Stimulated activated CD4-positive, alpha-beta T cell treated with anti-CD3 and anti-CD28 coated beads, Interleukin-1b, Interleukin-23, amount 100 ng/mL, for 48 hours (primary cell): ENCODE results near the gene DKK3.

Experiments used
- DNase-seq: peaks from one replicate; pipeline ENCODE4 v3.0.0-alpha.2; 2020

DKK3 gene

DNA sequence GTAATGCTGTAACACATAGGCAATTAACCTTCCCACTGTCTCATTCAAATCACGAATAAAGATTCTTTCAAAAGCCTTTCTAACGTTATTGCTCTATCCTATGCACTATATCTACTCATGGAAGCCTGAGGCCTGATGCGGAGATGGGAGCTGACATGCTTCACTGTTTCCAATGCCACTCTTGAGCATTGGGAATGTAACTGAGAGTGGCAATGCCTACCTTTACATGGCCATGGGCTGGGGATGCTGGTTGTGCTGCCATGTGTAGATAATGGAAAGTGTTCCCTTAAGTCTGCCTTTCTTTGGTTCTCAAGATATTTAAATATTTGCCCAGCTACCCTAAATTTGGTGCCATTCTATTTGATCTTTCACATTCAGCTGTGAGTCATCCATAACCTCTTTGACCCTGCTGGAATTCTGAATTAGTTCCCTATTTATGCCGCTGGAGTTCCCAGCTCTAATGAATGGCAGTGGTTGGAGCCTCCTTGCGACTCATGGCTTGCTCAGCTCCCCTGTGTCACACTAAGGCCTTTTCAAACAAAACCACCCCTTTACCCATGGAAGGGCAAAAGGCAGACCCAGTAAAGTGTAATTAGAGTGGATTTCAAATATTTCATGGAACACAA, 21.4 kb upstream of the DKK3 start:
- DNase-seq: no peak

DNA sequence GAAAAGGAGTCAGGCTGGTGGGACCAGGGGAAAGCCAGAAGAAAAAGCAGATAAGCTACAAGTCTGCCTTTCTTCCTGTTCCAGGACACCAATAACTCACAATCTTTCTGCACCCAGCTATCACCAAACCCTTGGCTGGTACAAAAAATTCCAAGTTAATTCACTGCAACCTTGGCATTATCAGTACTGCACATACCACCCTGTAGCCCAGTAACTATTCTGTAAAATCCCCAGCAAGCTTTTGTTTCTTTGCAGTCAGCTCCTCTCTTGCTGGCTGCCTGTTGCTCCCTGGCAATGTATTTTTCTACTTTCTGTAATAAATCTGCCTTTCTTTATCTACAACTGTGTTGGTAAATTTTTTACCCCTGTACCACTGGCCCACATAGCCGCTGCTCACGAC, 20.7 kb upstream of the DKK3 start:
- no peak for DNase-seq

DNA sequence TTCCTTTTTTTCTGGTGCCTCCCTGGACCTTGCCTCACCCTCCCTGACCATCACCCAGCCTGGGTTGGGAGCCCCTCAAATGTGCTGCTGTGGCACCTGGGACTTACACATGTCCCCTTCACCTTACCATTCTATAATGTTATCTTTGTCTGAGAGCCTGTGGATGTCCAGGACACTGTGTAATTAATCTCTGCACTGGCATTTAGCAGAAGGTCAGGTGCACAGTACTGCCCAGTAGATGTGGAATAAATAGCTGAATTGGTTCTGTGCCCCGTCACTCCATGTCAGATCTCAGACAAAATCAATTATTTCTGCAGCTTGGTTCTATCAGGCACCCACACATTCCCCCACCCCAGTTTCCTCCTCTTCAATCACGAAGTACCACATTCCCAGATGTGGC, 19.9 kb upstream of the DKK3 start:
- DNase-seq: no peak

DNA sequence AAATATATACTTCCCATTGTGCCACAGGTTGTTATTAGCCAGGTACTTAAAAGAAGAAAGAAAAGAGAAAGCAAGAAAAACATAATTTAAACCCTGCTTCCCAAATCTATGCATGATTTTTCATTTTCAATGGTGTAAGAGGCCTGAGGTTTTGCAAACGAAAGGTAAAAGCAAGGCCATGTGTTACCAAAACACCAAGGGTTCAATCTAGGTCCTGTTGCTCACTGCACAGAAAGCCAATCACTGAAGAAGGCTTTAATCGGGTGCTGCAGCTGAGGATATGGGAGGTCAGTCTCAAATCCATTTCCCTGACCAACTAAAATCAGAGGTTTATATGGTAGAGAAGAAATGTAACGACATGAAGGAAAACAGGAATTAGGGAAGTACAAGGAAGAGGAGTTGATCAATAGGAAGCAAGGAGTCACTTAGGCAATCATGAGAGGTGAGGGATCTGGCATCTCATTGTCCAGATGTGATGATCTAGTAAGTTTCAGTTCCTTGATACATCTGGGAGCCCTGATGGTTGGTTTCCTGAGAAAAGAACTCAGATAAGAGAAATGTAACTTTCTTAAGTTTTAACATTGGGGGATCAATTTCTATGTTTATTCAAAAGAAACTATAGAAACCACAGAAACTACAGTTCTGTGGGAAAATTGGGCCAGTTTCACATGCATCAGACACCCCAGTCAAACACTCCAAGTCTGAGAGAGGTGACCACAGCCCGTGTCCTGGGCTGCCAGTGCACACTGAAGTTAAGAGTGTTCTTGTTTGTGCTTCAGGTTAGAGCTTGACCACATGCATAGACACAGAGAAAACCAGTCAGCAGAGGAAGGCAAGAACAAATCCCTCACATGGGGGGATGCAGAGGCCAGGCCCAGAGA, 18.1 kb upstream of the DKK3 start:
- no peak for DNase-seq

DNA sequence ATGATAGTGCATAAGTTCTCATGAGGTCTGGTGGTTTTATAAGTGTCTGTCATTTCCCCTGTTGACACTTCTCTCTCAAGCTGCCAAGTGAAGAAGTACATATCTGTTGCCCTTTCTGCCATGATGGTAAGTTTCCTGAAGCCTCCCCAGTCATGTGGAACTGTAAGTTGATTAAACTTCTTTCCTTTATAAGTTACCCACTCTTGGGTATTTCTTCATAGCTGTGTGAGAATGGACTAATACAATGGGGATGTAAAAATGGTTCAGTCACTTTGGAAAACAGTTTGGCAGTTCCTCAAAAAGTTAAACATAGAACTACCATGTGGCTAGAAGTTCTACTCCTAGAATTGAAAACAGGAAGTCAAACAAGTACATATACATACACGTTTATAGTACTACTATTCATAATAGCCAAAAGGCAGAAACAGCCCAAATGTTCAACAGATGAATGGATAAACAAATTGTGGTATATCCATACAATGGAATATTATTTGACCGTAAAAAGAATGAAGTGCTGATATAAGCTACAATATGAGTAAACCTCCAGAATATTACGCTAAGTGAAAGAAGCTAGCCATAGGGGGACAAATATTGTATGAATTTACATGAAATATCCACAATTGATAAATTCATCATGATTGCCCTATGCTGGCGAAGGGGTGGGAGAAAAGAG, 16.0 kb upstream of the DKK3 start:
- DNase-seq: no peak

DNA sequence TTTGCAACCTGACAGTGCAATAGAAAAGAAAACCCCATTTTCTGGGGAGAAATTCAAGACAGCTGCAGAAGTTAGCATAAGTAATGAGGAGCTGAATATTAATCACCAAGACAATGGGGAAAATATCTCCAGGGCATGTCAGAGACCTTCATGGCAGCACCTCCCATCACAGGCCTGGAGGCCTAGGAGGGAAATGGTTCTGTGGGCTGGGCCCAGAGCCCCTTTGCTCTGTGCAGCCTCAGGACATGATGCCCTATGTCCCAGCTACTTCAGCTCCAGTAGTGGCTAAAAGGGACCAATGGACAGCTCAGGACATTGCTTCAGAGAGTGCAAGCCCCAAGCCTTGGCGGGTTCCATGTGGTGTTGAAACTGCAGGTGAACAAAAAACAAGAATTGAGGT, 14.6 kb upstream of the DKK3 start:
- DNase-seq: no peak

DNA sequence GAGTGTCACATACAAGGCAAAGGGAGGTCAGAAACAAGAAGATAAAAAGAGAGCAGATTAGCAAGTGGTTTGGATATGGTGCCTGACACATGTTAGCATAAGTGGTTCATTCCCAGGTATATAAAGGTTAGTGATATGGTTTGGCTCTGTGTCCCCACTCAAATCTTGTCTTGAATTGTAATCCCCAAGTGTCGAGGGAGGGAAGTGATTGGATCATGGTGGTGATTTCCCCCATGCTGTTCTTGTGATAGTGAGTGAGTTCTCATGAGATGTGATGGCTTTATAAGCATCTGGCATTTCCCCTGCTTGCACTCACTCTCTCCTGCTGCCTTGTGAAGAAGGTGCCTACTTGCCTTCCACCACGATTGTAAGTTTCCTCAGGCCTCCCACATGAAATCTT, 12.1 kb upstream of the DKK3 start:
- no peak for DNase-seq

DNA sequence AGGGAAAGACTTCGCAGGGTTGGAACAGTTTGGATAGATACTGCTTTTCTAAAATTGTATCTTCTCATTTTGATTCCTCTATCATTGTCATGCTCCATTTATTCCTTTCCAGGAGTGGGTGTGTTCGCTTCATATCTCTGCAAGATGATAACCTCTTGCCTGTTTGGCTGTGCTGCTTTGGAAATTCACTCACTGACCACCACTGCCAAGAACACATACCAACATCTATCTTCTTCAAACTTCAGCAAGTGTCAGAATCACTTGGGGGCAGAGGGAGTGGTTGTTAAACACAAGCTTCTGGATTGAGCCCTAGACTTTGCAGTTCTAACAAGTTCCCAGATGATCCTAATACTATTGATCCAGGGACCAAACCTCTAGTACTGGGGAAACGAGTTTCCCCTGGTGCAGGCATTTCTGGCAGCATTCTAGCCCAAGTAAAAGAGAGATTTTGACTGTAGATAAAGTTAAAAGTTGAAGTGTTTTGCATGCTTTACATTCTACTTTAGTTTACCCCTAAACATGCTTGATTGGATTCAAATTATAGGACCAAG, 11.5 kb upstream of the DKK3 start:
- DNase-seq: no peak

DNA sequence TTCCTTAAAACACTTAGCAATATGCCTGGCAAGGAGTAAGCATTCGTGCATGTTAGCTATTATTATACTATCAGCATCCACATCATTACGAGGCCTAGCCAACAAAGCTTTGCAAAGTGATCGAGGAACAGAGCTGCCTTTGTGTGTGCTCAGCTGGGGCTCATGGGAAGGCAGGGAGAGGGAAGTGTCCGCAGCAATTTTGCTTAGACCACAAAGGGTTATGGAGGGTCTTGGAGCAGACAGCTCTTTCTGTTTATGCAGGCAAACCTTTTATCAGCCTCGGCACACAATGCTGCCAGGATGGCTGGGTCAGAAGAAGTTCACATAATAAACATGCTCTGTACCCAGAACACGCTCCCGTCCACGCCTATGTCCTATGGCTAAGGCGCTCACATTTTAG, 10.9 kb upstream of the DKK3 start:
- DNase-seq: no peak

DNA sequence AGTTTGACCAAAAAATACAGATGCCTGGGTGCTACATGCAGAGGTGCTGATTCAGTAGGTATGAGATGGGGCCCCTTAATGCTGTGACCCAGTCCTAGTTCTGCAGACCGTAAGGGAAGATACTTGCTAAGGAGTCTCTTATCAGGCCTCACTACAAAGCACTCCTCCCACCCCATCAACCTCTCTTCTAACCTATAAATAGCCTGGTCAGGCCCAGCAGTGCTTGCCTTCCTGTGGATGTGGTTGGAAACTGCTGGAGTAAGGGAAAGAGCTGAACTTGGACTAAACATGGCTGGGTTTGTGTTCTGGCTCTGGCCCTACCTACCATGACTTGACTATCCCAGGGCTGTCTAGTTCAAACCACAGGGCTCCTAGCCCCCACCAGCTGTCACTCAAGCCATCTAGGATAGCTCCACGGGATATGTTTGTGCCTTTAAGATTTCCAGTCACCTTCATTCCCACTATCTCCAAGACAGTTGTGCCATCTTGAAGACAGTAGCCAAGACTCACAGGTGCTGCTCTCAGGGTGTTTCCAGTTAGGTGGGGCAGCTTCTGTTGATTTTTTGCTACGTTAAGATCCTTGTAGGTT, 9.5 kb upstream of the DKK3 start:
- no peak for DNase-seq

DNA sequence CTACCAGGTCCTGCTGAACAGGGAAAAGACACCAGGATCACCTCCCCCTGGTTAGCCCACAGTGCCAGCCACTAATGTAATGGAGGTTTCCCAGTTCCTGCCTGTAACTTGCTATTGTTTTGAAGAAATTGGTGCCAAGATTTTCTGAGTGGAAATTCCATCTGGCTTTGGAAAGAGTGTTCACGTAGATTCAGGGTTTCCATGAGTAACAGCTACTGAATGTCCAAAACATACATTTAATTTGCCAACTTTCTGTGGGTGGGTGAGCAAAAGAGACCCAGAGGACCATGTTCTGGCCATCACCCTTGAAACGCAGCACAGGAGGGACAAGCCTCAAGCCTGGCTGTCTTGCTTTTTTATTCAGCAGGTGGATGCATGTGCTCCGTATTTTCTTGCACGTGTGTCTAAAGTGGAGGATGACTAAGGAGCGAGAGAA, 8.8 kb upstream of the DKK3 start:
- DNase-seq: no peak

DNA sequence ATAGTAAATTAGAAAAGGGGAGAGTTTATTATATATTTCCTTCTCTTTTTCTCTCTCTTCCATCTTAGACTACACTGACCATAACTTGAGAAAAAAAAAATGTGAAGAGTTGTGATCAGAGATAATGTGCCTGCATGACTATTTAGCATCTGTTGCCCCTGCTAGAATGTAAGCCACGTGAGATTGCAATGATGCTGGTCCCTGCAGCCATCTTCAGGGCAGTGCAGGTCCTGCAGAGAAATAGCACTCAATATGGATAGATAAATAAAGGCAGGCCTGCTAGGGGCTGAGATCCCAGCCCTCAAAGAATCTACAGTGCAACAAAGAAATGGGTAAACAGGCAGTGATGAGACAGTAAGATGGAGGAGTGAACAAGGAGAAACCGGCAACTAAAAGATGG, 7.8 kb upstream of the DKK3 start:
- no peak for DNase-seq

DNA sequence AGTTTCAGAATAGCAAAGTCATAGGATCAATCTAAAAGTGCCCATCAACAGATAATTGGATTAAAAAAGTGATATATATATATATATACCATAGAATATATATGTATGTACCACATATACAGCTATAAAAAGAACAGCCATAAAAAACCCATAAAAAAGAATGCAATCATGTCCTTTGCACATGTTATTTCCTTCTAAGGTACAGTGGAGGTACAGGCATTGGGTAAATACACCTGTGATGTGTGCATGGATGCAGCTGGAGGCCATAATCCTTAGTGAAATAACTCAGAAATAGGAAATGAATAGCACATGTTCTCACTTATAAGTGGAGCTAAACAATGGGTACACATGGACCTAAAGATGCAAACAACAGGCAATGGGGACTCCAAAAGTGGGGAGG, 7.1 kb upstream of the DKK3 start:
- DNase-seq: no peak

DNA sequence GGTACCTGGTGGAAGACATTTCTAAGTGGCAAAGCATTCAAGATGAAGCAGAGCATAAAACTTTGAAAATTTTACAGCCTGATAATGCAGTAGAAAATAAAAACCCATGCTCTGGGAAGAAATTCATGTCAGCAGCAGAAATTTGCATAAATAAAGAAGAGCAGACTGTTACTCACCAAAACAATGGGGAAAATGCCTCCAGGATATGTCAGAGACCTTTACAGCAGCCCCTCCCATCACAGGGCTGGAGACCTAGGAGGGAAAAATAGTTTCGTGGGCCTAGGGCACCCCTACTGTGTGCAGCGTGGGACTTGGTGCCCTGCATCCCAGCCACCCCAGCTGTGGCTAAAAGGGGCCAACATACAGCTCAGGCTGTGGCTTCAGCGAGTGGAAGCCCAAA, 5.4 kb upstream of the DKK3 start:
- no peak for DNase-seq

DNA sequence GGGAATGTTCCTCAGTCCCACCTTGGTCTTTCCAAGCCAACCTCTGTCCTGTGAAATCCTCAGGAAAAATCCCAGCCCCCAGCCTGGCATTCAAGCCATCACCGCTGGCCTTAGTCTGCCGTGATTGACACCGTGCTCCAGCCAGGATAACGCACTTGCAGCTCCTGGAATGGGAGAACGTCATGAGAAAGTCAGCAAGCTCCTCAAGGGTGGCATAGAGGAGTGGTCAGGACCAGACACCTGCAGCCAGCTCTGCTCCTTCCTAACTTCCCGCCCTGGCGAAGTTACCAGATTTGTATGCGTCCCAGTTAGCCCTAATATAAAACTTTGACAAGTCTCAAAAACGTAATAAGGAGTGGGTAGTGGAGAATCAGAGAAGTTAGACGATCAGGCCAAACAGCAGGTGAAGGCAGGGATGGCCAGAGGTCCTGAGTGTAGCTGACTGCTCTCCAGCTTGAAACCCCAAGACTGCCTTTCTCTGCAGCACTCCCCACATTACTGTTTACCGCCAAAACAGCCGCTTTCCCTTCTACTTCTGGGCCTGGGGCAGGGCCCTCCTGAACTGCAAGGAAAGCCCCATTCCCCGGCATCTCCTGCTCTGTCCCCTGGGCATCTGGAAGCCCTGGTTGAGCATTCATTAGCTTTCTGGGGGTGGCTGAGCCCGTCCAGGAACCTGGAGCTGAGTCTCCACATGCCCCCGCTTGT, 1.3 kb upstream of the DKK3 start:
- DNase-seq: no peak

DNA sequence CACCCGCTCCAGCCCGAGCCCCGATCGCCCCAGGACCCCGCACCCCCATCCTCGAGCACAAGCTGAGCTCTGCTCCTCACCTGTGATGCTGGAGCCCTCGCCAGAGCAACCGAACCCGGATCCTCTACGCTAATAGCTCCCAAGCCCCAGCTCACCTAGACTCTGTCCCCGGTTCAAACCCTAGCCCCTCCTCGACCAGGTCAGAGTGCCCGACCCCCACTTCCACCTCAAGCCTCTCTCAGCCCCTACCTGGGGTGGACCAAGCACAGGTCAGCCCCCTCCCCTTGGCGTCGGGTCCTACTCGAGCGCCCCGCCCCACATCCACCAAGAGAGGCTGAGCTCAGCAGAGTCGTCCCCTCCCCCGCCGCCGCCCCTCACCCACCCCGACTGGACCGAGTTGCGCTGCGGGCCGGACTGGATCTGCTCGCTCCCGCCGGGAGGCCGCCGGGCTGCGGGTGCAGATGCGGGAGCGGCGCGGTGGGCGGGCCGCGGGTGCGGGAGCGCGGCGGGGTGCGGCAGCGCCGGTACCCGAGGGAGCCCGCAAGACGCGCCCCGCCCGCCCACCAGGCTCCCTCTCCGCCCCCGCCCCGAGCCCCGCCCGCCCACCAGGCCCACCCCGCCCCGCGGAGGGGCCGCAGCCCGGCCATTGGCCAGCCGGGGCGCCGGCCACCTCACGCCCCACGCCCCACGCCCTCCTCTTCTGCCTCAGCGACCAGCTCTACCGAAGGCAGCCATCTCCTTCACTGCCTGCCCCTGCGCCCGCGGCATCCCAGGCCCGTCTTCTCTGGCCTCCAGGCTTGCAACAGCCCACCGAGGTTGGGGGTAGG, 577 bp upstream of the DKK3 start:
- DNase-seq: no peak

DNA sequence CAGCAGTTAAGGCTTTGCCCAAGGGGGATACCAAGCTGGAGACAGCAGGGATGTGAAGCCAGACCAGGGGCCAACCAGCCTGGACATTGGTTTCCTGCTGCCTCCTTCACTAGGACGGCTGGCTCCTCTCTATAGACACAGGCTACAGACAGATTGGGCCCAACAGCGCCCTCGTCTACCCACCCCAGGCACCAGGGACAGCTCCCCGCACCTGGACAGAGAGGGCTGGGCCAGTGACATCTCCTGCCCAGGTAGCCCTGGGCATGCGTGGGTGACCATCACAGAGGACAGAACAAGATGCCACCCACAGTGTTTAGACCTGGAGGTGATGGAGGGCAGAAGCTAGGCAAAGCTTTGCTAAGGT, 1.2 kb downstream of the DKK3 start:
- no peak for DNase-seq

DNA sequence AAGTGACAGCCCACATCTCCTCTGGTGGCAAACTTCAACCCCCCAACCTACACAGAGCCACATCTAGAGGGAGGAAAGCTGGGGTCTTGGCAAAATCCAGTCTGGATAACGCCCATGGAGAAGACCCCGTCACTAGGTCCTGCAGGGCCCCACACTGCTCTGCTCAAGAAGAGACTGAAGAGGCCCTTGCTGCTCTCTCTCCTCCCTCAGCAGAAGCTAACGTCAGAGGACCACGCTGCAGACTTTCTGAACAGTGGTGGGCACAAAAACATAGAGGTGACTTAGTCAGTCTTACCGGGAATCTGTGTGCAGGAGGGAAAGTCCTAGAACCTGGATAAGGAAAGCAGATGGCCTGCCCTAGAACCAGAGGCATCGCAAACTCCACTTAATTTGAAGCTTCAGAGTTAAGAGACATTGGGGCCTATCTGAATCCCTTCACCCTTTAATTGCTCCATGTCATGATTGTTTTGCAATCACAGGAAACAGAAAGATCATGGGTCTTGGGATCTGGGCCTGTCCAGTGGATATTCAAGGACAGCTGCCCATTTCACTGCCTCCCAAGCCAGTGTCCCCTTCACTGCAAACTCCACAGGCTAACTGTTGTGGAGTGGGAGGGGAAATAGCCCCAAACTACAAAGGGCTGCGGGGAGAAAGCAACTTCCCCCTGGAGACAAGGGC, 1.7 kb downstream of the DKK3 start:
- DNase-seq: no peak

DNA sequence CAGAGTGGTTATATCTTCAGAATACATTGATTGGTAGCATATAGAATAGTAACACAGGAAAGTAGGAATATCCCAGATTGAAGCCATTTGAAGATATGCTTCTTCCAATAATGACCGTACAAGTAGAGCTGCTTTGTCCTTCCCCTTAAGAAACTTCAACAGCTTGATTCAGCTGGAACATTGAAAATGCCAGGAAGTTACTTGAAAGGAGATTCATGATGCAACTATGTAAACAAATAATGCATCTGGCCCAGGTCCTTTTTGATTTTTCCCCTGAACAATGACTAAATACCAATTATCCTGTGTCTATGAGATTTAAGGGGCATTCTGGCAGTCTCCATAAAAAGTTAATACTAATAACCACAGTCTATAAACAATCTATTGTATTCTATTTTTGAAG, 3.0 kb downstream of the DKK3 start:
- no peak for DNase-seq

DNA sequence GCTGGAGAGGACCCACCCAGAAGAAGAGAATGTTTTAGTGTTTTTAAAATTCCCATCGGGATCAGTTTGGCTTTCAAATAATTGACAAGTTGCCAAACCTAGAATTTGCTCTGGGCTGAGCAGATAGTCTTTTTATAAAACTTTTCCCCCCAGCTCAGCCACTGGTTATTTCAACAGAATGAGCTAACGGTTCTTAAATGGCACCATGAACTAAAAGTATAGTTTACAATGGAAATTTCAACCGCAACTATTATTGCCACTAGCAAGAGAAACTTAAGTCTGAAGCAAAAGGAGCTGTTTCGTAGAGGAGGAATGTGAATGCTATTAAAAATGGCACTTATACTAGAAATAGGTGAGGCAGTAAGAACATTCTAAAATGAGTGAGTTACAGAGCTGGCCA, 3.4 kb downstream of the DKK3 start:
- no peak for DNase-seq

DNA sequence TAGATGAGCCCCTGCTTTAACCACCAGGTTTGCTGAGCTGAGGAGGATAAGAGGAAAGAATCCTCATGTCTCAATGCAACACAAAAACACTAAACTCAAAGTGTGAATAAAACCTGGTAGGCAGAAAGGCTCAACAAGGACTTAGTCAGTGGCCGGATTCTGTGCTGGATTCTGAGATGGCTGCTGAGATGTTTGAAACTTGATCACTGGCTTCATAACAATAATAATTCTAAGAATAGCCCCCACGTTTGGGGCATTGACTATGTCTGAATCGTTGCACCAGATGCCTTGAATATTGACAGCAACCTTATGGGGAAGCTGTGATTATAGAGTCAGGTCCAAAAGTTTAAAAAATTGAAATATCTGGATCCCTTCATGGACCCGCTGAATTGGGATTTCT, 4.6 kb downstream of the DKK3 start:
- no peak for DNase-seq
